ENCODE results near the gene GABPA. TPM values are rescaled to one million over a fixed set of nuclear protein-coding genes. Genes with fewer than 3 reads are reported as not detected.

GABPA gene
- total and polyA plus RNA-seq, 4 donors = 5.4 to 19.4 (median 11.5) TPM

- TF ChIP-seq YY1 (IDR thresholded peaks at IDR 0.05) = no peak
- TF ChIP-seq TAF1 (conservative IDR thresholded peaks at IDR 0.05) = no peak
- TF ChIP-seq FOXA2 (IDR thresholded peaks at IDR 0.05) = no peak
- TF ChIP-seq FOXA1 (IDR thresholded peaks at IDR 0.05) = no peak
- TF ChIP-seq, protein P1, sequence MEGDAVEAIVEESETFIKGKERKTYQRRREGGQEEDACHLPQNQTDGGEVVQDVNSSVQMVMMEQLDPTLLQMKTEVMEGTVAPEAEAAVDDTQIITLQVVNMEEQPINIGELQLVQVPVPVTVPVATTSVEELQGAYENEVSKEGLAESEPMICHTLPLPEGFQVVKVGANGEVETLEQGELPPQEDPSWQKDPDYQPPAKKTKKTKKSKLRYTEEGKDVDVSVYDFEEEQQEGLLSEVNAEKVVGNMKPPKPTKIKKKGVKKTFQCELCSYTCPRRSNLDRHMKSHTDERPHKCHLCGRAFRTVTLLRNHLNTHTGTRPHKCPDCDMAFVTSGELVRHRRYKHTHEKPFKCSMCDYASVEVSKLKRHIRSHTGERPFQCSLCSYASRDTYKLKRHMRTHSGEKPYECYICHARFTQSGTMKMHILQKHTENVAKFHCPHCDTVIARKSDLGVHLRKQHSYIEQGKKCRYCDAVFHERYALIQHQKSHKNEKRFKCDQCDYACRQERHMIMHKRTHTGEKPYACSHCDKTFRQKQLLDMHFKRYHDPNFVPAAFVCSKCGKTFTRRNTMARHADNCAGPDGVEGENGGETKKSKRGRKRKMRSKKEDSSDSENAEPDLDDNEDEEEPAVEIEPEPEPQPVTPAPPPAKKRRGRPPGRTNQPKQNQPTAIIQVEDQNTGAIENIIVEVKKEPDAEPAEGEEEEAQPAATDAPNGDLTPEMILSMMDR (IDR thresholded peaks at IDR 0.05; ENCODE audit: low read depth, low read length, missing input control) = no peak
- no peak for TF ChIP-seq MAX (IDR thresholded peaks at IDR 0.05)
- TF ChIP-seq NR2F2 (IDR thresholded peaks at IDR 0.05) = no peak
- TF ChIP-seq RXRA (IDR thresholded peaks at IDR 0.05) = no peak
- no peak for TF ChIP-seq ATF3 (IDR thresholded peaks at IDR 0.05)
- no peak for TF ChIP-seq JUND (IDR thresholded peaks at IDR 0.05)
- no peak for TF ChIP-seq HNF4A (conservative IDR thresholded peaks at IDR 0.05)
- TF ChIP-seq RAD21 (IDR thresholded peaks at IDR 0.05) = no peak
- no peak for TF ChIP-seq EGR1 (IDR thresholded peaks at IDR 0.05; ENCODE audit: low read depth in 2 of 2)
- TF ChIP-seq REST (IDR thresholded peaks at IDR 0.05) = no peak
- TF ChIP-seq HNF4G (IDR thresholded peaks at IDR 0.05) = no peak
- no peak for TF ChIP-seq GABPA (IDR thresholded peaks at IDR 0.05 in 1 of 2, conservative IDR thresholded peaks at IDR 0.05 in 1 of 2)
- TF ChIP-seq SP1 (IDR thresholded peaks at IDR 0.05) = no peak
- no peak for TF ChIP-seq ZBTB33 (IDR thresholded peaks at IDR 0.05)
- WGBS = 96% methylated on average over 1 of the region's 1 CpG
- no peak for DNase-seq (ENCODE audit: low spot score)
Observed at GRCh38 chr21:25813917-25814316, 79.1 kb downstream of the GABPA start.

More at GRCh38 chr21:25813917-25814316, 79.1 kb downstream of the GABPA start:
- Histone ChIP-seq H3K4me3 (ENCODE audit: low read depth in 1 of 3, low read length in 3 of 3) (no peak overlapping the region), H3K9me3 (ENCODE audit: control insufficient read depth in 4 of 4, low read length in 3 of 4) (no peaks in the 10 kb centered on the region), H3K27ac (ENCODE audit: low read depth in 1 of 2, low read length in 2 of 2) (no peak overlapping the region), H3K36me3 (ENCODE audit: control insufficient read depth in 4 of 4, insufficient read depth in 3 of 4, low read depth in 1 of 4, low read length in 3 of 4) (no peaks in the 10 kb centered on the region), H3K4me1 (ENCODE audit: control insufficient read depth in 4 of 4, insufficient read depth in 4 of 4, low read length in 3 of 4) (no peaks in the 10 kb centered on the region), H3K27me3 (ENCODE audit: control insufficient read depth in 4 of 4, insufficient read depth in 4 of 4, low read length in 3 of 4) (no peaks in the 10 kb centered on the region), H3K9ac (ENCODE audit: low read depth in 1 of 2, low read length in 2 of 2) (no peak overlapping the region)

Measured in liver (tissue), 9 donors.